GM21360 (cell line): Measurements from ENCODE around the gene LYST.
"Not testable (repeated sequence)": the region's sequence is repeated elsewhere in the genome, so short reads cannot be mapped to it uniquely, and the experiment has no call there.

Source experiments
- ATAC-seq: cut with Tn5 transposase; IDR thresholded peaks from one replicate; pipeline ENCODE4 v1.9.1; 2021; ENCODE audit warnings: mild to moderate bottlenecking, moderate library complexity; ENCODE audit not compliant: unreplicated experiment

LYST gene

DNA sequence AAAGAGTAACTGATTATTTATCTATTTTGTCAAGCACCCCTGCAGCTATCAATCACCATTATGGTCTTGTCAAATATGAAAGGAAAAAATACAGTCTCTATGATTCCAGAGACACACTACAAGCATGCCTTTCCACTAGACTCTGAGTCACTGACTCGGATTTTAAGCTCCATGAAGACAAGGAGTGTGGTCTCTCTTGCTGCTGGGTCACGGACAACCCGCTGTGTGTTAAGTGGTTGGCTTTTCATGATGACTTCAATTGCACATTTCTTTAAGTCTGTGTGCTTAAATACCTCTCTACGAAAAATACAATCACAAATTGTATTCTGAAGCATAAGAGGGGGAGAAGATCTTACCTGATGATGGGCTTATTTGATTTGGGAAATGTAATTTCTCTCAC lies 203.1 kb downstream of the LYST start:
- ATAC-seq: no peak

DNA sequence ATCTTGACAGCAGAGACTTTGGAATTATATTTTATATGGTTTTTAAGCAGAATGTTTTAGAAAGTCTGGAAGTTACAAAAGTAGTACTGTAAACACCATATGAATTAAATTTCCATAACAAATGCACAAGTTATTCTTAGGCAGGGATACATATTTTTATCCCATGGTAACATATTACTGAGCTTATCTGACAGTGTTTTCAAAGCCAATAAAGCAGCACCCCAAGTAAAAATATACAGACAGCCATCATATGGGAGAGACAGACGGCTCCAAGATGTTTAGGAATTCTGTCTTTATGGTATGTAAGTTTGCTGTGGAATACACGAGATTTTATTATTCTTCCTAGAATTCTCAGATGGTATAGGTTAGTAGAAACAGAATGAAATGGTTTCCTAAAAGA lies 205.1 kb downstream of the LYST start:
- no peak for ATAC-seq

DNA sequence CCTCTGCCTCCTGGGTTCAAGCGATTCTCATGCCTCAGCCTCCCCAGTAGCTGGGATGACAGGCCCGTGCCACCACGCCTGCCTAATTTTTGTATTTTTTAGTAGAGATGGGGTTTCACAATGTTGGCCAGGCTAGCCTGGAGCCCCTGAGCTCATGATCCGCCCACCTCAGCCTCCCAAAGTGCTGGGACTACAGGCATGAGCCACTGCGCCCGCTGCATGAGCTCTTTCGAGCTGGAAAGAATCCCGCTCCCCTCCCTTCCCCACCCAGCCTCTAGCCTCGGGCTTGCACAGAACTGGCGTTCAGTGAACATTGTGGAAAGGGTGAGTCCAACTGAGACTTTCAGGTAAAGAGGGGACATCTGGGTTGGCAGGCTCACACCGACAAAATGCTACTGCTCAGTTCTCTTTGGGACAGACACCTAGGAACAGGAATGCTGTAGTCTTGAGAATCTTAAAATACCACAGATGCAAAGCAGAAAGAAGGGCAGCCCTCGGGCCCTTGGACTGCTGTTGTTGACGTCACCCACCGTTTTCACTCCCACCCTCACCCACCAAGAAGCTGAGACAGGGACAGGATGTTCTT lies 207.4 kb downstream of the LYST start:
- ATAC-seq: no peak

DNA sequence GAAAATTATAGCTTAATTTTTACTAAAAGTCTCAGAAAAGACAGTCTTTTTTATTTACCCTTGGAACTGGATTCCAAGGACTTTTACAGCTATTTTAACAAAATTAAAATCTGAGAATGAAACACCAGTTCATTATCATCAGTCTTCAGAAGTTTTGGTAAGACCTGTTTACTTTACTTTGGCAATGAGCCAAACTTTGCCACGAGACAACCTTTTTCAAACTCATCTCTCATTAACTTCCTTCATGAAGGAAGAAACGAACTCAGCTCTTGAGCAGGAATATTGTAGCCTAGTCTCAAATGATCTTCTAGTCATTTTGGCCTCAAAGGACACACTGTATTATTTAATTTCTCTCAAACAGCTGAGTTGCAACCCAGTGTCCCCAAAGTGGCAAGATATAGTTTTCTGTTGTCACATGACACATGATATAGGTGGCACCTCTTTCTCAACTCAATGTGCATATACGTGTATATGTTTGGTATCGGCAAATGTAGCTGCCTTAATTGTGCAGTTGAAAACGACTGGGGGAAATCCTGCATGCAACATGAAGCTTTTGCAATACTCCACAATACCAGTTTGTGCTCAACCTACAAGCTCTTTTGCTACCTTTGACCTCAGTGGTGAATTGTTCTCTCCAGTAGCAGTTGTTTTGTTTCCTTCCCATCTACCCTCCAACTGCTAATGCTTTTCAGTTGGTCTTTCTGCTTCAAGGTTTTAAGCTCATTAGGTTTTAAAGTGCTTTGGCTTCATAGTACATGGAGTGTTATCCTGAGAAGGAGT lies 208.8 kb downstream of the LYST start:
- ATAC-seq: no peak

DNA sequence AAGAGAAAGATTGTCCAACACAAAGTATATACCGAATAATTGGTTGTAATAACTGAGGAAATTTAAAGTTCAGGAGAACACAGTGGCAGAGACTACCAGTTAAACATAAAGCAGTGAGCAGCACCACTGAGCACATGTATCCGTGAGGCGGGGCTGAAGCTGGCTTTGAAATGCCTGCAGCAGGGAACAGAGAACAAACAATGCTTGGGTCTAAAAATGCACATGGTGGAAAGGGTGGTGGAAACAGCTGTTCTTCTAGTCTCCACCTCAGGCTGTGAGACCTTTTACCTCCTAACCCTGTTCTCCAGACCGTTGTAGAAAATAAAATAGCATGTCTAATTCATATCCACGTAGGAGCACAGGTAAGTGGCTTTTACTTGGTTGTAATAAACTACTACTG lies 209.4 kb downstream of the LYST start:
- no peak for ATAC-seq

DNA sequence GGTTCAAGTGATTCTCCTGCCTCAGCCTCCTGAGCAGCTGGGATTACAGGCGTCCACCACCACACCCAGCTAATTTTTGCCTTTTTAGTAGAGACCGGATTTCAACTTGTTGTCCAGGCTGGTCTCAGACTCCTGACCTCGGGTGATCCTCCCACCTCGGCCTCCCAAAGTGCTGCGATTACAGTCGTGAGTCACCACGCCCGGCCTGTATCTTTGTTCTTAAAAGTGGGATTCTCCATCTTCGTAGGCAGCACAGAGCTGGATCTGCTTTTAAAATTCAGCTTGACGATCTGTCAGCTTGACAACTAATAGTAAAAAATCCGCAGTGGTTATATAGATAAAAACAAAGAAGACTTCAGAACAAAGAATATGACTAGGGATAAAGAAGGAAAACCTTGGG lies 214.3 kb downstream of the LYST start:
- ATAC-seq: no peak

DNA sequence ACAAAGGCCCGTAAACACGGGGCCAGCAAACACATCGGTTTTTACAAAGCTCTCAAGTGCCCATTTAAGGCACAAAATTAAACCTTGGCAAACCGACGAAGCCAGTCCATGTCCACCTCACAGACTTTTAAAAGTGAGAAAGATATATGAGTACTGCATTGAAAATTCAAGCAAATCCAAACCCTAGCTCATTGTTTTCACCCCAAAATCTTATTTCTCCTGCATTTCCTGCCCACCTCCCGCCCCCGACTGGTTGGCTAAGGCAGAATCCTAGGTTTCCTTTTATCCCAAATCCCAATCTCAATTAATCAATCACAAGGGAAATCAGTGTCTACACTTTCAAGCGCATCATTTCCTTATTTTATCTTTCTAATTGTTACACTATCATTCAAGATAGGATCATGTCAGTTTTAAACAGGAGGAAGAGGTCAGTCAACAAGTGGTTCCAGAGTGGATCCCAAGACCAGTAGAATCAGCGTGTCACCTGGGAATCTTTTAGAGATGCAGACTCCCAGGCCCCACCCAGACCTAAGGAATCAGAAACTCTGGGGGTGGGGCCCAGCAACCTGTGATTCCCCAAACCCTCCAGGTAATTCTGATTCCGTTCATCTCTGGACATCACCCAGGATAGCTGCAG lies 215.4 kb downstream of the LYST start:
- ATAC-seq: no peak

DNA sequence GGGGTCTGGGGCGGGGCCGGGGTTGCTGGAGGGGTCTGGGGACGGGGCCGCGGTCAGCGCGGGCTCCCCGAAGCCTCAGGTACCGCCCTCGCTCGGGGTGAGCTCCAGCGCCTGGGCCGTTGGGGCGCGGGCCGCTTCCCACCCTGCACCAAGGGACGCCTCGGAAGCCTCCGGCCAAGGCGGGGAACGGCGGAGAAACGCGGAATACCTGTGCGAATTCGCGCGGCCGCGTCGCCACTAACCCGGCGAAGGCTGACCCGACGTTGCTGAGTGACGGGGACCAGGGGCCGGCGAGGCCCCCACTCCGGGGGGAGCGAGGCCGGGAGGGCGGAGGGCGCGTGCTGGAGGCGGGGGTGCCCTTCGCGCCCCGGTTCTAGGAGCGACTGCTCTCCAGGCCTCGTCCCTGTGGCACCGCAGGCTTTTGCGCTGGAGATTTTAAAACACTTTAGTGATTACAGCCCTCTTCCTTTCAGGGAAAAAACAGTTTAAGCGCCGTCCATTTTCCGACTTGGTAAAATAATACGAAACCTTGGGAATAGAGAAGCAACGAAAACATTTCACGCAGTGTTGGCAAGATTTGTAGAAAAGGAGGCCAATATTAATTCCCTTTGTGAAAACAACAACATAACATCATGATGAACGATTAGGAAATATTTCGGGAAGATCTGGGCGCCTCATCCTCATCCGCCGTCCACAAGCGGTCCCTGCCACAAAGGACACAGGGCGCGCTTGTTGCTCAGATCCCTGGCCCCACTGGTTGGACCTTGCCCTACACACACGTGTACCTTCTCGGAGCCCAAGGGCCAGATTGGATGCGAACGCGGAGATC lies 216.2 kb downstream of the LYST start:
- no peak for ATAC-seq

DNA sequence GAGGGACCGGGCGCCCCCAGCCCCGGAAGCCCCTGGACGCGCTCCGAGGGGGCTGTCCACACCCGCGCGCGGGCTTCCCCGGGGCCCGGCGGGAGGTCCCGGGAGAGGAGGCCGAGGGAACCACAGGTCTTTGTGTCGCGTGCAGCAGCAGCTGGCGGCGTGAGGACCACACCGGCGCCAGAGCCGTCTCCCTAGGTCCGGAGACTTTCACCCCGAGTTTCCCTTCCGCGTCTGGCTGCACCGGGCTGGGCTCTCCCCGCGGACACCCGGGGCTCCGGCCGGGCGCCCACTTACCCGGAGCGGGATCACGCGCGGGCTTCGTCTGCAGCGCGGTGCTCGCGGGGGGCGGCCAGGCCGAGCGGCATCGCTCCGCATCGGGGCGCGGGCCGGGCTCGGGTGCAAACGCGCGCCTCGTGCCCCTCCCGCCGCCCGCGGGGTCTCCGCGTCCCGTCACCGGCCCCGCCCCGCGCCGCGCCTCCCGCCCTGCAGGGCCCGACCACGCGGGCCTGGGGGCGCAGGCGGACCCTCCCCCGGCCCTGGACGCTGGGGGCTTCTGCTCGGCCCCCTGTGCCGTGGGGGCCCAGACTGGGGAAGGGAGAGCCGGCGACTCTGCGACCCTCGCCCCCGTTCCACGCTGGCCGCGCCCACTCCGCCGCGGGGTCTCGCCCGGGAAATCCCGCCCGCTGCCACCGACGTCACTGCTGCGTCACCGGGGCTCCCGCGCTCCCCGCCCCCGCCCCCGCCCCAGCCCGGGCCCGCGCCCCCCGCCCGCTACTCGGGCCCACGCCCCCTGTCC lies 217.1 kb downstream of the LYST start, which contains the start of gene GNG4:
TSS of gene GNG4 (minus strand) at position 417 of the 796 bp plus-strand sequence. CDS start 65,946 bp downstream, outside the sequence.
- no peak for ATAC-seq

DNA sequence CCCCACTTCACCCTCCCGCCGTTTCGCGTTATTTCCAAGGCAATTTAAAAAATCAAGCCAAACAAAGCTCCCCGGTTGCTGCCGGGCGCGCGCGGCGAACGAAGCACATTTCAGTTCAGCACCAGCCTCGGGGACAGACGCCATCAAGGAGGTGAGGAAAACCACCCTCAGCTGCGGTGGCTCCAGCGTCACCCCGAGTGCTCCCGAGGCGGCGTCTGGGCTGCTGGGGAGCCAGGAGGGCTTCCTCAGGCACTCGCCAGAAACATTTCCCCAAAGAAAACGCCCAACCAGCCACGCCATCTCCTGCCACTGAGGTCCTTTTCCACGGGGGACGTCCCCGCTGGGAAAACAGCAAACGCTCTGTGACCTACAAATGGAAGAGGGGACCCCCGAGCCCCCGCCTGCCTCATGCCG lies 217.7 kb downstream of the LYST start:
- peak; percentile 59 for ATAC-seq

DNA sequence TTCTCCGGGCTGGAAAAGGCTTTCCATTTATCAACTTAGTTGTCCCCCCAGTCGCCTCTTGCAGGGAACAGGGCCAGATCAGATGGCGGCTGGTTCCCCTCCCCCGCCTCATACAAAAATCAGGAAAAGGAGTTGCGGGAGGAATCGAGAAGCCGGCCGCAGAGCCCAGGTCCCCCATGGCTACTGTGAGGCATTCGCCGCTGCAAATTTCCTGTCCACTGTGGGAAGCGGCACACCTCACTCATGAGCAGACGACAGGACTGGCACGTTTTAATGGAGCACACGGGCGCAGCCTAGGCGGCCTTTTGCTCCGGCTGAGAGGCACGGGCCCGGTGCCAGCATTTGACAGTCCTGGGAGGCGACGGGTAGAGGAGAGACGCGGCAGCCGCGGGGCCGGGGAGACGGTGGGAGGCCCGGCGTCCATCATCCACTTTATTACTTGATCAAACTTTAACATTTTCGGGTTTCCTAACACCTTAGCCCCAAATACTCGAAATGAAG lies 218.2 kb downstream of the LYST start:
- no peak for ATAC-seq

DNA sequence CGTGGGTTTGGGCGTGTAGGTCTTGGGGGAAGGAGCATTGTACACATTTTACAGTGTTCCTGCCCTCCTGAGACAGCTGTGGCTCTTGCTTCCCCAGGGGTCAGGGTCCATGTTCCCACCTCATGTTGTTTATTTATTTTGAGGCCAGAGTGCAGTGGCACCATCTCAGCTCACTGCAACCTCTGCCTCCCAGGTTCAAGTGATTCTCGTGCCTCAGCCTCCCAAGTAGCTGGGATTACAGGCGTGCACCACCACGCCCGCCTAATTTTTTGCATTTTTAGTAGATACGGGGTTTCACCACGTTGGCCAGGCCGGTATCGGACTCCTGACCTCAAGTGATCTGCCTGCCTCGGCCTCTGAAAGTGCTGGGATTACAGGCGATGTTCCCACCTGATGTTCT lies 219.2 kb downstream of the LYST start:
- ATAC-seq: not testable (repeated sequence)

DNA sequence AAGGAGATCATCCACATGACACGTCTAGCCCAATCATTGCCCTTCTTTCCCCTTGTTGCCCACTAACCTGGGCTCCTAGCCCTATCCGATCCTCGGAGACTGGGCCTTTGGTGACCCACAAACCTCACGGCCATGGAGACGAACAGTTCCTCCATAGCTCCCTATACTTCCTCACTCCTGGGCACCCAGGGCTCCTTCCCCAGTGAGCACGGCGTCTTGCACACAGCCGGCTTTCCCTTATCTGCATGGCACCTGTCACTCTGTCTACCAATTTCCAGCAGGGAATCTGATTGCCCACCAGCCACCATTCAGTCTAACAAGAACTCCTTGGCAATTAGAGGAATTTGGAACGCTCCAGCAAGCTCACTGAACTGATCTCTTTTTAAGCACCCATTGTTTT lies 220.2 kb downstream of the LYST start:
- ATAC-seq: no peak

DNA sequence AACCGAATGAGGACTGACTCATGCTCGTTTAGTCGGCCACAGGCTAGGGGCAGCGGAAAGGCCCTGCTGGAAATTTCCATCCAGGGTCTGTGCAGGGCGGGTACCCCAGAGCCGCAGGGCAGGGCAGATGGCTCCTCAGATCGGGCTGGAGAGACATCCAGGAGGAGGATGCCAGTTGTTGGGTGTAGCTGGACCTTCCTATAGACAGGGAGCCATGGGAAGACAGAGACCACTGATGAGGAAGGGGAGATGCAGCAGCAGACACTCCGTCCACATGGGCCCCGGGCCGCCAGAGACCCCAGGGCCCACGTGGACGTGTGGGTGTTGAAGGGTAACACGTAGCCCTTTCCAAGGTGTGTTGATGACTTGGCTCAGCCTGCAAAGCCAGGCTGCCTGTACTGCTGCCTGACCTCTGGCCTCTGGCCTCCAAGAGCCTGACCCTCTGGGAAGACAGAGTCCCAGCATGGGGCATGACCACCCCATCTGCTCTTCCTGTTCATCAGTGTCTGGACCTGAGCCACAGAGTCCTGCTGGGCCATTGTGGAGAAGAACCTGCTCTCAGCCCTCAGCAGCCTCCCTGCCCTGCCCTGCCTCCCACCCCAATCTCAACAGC lies 221.9 kb downstream of the LYST start:
- ATAC-seq: no peak

DNA sequence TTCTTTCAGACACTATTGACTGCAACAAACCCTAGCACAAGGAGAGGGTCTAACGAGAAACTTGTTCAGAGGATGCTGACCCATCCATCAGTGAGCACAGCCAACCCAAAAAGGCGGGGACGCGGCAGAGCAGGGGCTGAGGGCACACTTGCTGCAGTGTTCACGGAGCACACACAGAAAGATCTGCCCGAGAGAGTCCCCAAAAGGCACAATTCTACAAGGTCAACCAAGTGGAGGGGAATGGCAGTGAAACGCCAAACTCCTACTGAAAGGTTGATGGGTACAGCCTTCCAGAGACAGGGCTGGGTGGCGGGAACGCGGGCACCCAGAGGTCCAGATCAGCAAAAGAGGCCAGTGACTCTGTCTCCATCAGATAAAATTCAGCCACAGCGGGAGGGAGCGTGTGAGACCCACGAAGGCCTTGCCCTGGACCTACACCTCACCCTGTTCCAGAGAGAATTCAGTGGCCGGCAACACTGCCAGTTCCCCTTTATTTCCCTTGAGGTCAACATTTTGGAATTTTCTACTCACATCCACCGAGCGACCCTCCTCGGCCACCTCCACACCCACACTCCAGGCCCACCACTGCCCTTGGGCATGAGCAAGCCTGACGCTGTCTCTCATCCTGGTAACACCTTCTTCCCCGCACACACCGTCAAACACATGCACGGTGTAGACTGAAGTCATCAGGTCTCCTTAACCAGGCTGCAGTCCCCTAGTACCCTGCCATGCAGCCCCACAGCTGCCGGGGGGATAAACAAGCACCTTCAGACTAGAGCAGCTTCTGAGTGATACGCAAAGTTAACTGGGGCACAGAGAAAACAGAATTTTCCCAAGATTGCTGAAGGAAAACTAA lies 222.6 kb downstream of the LYST start:
- no peak for ATAC-seq

DNA sequence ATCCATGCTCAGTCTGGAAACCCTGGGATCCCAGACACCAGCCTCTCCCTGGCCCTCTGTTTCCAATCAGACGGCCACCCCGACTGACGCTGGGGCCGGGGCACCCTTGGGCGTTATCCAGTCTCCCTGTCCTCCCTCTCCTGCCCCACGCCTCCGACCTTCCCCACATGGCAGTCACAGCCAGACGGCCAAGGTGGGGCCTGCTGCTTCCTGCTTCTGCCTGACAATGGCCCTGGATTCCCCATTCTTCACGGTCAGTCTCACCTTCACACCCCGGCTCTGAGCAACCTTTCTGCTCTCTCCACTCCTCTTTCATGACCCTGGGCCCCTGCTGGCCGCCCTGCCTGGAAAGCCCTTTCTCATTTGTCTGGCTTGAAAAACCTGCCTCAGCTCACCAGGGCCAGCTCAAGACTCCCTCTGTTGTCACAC lies 223.7 kb downstream of the LYST start:
- ATAC-seq: no peak

DNA sequence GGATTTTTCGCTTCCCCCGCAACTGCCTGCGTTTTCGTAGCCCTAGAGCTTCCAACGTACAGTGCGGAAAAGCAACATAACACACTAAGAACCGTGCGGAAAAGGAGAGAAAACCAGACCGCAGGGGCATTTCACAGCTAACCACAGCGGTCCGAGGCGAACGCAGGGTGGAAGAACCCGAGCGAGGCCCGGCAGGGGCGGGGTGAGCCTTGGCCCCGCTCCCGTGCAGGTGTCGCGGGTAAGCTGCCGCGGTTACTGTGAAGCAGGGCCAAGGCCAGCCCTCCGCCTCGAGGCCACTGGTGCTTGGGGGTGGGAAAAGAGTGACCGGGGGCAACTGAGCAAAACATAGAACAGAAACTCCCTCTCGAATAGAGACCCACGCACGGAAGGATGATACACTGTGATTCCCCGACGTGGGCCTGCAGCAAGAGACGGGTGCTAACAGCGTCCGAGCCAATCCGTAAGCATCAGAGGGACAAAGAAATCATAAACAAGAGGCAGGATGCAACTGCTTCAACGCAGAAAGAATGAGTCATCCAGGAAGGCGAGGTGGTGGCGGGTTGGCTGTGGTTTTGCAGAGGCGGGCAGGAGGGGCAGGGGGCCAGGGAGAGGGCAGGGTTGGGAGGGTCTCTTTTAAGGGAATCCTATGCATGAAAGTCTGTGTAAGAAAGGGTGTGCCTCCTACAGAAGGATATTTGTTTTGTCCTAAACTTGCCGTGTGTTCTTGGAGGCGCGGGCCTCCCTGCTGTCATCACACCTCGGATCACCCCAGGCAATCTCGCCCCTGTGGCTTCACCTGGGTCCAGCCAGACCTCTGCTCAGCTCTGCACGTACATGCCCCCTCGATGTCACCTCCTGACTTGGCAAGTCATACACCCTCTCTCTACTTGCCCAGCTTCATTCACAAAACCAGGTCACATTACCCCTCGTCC lies 224.4 kb downstream of the LYST start:
- ATAC-seq: no peak

DNA sequence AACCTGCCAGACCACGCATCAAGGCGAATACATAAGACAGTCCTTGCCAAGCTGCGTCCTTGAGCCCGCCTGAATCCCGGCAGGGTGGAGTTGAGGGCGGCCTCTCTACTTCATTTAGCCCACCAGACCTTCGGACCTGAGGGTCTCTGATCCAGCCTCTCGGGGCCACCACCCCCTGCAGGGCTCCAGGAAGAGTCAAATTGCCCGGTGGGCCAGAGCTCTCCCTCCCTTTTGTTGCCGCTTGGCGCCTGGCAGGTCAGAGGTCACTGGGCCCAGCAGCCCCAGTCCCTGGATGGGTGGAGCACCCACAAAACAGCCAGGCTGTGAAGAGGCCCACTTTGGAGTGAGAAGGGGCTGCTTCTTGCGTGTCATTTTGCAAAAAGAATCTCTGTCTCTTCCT lies 226.1 kb downstream of the LYST start:
- no peak for ATAC-seq
